HG02943 (cell line): ENCODE data around the gene TTBK1.

Experiments used
- ATAC-seq: cut with Tn5 transposase; IDR thresholded peaks from one replicate; pipeline ENCODE4 v1.9.1; 2021; ENCODE audit warnings: mild to moderate bottlenecking, low read depth, moderate library complexity; ENCODE audit not compliant: unreplicated experiment

The TTBK1 gene

DNA sequence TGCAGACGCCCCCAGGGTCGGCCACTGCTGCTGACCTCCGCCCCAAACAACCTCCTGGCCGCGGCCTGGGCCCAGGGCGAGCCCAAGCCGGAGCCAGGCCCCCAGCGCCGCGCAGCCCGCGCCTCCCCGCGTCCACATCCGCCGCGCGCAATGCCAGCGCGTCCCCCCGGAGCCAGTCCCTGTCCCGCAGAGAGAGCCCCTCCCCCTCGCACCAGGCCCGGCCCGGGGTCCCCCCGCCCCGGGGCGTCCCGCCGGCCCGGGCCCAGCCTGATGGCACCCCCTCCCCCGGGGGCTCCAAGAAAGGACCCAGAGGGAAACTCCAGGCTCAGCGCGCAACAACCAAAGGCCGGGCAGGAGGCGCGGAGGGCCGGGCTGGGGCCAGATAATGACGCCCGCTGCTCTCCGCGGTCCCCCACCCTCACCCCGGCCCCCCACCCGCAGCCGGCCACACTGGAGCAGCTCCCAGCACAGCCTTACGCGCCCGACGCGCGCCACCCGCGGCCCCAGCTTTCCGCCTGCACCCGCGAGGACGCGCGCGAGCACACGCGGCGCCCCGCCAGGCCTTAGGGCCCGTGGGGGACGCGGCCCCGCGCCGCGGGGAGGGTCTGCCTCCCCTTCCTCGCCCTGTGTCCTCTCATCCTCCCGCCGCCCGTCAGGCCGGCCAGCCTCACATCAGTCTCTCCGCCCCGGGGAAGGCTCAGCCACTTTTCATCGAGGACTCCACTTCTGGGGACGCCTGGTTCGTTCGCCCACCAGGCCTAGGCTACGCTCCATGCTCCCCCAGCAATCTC is 41.9 kb downstream of the TTBK1 start:
- ATAC-seq, result no peak

DNA sequence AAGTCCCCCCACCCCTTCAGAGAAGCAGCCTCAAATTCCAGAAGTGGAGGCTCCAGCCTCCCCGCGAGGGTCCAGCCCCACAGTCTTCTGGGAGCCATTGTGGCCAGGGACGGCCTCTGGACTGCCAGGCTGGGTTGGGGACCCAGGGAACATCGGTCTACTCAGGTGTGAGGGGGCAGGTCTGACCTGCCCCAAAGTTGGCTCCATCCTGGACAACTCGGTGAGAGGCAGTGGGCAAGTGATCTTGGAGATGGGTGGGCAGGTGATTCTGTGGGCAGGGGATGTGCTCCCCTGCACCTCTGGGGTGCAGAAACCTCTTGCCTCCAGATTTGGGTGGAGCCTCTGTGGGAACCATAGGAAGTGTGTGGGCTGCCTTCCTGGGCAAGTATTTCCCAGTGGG is 42.6 kb downstream of the TTBK1 start:
- no peak for ATAC-seq

DNA sequence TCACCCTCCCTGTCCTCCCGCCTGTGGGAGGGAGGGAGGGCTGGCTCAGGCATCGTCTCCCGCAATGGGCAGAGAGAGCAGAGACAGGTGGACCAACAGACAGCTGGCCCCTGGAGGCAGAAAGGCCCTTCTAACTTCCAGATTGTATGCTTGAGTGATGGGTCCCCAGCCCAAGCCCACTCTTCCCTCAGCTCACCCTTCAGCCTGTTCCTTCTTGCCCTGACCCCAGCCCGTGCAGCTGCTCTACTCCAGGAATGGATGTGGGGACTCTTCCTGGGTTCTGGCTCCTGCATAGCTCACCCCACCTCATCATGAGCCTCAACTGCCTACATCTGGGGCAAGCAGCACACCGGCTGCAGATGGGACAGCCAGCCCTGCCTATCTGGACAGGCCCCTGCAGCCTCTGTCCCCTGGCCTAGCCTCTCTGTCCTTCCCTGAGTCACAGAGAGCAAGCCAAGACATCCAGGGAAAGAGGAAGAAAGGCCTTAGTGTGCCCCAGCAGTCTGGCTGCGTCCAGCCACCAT is 43.2 kb downstream of the TTBK1 start:
- ATAC-seq, result no peak

DNA sequence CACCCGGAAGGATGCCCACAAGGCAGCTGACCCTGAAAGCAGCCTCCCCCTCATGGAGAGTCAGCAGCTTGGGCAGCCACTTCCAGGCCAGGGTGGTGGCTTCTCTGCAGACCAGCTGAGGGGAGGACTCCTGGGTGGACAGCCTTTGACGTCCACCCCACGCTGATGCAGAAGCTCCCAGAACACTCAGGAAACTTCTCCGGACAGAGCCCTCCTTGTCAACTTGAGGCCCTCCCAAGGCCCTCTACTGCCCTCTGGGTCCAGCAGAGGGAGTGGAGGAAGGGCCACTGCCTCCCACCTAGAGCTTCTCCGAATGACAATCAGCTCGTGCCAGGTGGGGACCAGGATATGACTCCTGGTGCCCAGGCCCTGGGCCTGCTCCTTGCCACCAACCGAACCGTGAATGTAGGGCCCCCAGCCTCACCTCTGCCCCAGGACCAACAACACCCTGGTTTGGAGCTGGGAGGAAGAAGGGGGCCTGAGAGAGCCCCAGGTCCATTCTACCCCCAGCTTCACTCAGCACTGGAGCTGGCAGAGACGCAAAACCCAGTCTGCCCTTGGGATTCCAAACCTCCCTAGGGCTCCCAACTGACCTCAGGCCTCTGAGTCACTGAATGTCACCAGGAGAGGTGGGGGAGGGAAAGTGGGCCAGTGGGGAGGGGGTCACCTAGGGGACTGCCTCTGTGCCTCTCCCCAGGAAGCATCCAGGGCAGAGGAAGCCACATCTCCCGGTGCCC is 43.9 kb downstream of the TTBK1 start:
- no peak for ATAC-seq

DNA sequence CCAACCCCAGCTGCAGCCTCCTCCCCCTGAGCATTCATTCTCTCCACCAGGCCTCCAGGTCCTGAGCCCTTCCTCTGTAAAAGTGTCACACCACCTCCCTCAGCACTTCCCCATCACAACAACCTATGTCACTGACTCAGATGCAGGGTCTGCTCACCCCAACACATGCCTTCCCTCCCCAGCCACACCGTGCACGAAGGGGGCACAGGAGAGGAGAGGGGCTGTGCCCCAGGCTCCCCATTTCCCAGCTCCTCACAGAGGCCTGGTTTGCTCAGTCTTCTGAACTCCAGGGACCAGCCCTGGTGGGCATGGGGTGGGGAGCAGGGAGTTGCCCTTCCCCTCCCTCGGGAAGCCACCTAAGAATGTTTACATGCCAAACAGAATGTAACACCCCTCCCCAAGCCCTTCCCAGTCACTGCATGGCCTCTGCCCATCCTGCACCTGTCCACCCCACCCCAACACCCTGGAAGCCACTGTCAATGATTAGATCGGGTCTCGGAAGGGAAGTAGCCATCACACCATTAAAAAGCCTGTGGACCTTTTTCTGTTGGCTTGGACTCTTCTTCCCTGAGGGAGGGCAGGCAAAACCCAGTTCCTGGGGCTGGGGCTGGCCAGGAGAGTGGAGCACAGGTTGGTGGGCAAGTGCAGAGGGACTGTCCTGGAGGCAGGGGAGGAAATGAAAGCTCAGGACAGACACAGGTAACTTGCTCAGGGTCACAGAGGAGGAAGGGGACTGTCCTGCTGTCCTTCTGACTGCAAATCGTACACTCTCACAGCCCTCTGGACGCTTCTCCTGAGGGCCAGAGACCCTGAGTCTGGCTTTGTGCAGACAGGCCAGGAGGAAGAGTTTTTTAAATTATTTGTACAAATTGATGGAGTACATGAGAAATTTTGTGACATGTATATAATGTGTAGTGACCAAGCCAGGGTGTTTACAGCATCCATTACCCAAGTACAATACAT is 44.7 kb downstream of the TTBK1 start:
- ATAC-seq, result no peak

DNA sequence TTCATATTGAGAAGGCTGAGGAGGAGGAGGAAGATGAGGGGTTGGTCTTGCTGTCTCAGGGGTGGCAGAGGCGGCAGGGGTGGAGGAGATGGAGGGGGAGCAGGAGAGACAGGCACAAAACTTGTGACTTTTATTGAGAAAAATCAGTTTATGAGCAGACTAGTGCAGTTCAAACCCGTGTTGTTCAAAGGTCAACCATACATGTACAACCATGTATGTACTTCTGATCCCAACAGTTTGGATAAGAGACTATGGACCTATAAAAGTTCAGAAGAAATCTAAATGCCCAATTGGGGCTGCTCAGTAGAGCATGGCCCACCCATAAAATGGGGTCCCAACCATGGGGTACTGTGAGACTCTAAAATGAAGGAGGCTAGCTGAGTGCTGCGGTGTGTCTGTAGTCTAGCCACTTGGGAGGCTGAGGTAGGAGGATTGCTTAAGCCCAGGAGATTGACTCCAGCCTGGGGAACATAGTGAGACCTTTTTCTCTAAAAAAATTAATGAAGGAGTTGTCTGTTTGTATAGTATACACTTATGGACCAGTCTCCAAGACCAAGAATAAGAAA is 47.1 kb downstream of the TTBK1 start:
- ATAC-seq, result no peak

DNA sequence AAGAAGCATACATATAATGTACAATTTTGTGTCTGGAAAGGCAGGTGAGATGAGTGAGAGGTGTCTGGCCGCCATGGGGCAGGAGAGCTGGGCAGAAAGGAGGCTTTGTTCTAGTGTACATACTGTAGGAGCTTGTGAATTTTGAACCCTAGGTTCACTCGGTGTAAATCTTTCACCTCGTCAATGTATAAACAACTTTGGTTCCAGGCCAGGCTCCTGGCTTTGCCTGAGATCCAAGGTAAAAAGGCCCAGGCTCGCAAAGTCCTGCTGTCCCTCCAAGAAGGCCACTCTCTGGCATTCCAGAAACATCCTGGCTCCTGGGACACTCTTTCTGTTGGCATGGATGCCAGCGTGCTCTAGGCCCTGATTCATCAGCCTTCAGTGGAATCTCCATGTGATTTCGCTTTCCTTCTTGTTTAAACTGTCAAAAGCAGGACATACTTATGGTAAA is 47.6 kb downstream of the TTBK1 start:
- no peak for ATAC-seq

DNA sequence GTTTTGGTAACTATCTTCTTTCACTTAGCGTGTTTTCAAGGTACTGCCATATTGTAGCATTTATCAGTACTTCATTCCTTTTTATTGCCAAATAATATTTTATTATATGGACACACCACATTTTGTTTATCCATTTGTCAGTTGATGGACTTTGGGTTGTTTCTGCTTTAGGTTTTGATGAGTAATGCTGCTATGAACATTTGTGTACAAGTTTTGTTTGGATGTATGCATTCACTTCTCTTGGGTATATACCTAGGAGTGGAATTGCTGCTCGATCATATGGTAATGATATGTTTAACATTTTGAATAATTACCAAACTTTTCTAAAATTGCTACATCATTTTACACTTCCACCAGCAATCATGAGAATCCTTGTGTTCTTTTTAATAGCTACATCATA is 48.4 kb downstream of the TTBK1 start:
- ATAC-seq, result no peak

DNA sequence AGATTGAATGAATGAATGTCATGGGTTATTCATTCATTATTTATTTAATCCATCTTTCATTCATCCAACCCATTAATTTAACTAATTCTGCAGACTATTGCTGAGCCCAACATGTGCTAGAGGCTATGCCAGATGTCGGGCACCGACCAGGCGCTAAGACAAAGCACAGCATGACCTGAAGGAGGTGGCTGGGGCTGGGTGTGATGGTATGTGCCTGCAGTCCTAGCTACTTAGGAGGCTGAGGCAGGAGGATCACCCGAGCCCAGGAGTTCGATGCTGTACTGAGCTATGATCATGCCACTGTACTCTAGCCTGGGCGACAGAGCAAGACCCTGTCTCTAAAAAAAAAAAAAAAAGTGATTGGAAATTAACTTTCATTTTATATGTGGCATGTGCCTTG is 49.1 kb downstream of the TTBK1 start:
- ATAC-seq, result no peak

DNA sequence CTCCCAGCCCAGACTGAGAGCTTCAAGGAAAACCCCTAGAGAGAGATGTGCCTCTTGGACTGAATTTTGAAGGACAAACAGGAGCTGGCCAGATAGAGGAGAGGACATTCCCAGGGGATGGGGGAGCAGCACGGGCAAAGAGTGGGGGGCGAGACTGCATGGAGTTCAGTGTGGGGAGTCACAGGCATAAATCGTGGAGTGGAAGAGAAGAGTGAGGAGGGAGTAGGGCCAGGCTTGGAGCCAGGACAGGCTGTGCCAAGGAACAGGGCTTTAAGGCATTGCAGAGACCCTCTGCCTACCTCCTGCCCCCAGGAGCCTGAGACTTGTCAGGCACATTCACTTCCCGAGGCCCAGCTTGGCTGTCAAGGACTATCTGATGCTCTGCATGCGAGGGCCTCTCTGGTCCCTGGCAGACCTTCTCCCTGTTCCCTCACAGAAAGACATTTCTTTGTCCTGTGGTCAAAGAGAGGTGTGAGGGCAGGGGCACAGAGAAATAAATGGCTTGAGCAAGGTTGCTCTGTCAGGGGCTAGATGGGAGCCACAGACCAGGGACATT is 49.6 kb downstream of the TTBK1 start:
- no peak for ATAC-seq

DNA sequence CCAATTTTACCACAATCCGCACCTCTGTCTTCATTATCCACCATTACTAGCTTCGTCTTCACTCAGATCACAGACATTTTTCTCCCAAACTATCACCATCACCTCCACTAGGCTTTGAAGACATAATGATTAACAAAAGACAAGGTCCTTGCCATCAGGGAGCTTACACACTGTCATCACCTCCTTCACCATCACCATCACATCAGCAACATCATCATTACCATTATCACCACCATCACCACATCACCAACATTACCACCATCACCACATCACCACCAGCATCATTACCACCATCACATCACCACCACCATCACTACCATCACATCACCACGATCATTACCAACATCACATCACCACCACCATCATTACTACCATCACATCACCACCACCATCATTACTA is 50.4 kb downstream of the TTBK1 start:
- no peak for ATAC-seq

DNA sequence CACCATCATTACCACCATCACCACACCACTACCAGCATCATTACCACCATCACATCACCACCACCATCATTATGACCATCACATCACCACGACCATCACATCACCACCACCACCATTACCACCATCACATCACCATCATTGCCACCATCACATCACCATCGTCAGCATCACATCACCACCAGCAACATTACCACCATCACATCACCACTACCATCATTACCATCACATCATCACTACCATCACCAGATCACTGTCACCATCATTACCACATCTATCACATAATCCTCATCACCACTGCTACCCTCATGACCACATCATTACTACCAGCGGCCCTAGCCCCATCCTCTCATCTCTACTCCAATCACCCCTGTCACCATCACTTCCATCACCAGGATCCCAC is 51.3 kb downstream of the TTBK1 start:
- ATAC-seq, result no peak

DNA sequence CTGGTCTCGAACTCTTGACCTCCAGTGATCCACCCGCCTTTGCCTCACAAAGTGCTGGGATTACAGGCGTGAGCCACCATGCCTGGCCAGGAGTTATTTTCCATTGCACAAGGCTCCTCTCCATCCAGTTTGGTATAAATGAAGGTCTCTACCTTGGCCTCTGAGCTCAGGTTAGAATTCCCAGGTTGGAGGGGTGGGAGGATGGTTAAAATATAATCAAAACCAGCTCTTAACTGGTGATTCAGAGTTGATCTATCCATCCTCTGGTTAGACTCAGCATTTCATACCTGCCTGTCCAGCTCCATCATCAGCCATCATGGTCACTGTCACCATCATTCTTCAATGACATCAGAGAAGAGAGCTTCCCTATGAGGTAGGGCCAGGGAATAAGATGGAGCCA is 52.2 kb downstream of the TTBK1 start:
- no peak for ATAC-seq

DNA sequence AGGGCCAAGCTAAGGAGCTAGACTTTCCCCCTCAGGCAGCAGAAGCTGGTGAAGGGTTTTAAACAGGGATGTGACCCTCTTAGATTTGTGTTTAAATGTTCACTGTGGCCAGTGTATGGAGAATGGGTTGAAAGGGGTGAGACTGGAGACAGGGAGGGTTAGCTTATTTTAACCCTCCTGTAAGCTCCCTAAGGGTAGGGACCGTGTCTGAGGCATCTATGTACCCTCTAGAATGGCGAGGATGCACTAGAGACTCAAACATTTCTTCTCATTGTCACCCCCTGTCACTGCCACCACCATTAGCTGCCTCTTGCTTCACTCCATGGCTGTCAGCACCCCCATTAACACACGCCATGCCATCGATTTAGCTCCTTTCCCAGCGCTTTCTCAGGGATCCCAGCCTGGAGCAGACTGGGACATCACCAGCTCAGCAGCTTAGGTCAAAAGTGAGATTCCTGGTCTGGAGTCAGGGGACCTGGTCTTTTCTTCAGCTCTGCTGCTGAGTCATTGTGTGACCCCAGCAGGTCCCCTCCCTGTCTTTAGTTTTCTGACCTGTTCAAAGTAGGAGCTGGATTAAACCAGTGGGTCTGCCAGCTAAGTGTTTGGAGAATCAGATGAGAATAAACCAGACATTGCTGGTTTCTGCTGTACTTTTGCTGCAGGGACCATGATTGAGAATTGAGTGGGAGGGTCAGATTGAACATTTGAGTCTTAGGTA is 53.7 kb downstream of the TTBK1 start:
- ATAC-seq, result no peak

DNA sequence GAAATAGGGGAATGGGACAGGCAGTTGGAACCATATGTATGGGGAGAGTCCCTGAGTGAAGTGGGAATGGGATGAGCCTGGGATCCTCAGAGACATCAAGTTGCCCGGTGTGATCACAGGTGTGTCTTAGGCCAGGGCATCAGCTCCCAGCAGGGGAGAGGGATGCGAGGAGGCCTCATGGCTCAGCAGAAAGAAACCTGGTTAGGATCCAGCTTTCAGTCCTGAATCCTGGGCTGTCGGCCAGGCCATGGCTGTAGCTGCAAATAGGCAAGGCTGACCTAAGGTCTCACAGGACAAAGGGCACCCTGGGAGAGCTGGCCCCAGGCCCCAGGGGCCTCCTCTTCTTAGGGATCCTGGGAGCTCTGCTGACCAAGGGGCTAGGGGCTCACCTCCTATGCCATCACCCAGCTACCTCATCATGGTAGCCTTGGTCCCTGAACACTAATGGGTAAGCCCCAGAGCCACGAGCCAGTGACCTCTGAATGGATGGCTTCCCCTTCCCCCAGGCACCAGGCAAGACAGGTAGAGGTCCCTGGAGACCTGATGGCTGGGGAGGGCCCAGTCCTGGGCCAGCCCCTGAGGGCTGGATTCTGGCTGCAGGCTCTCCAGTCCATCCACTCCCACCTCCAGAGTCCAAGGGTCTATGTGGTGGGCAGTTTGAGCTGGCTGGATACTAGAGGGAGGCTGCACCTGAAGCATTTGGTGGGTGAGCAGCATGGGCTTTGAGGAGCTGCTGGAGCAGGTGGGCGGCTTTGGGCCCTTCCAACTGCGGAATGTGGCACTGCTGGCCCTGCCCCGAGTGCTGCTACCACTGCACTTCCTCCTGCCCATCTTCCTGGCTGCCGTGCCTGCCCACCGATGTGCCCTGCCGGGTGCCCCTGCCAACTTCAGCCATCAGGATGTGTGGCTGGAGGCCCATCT is 54.6 kb downstream of the TTBK1 start, which contains the start of gene SLC22A7:
SLC22A7 (plus strand) TSS at position 617 of the 921 bp plus-strand sequence; CDS start at position 716, 99 bp downstream.
- no peak for ATAC-seq

DNA sequence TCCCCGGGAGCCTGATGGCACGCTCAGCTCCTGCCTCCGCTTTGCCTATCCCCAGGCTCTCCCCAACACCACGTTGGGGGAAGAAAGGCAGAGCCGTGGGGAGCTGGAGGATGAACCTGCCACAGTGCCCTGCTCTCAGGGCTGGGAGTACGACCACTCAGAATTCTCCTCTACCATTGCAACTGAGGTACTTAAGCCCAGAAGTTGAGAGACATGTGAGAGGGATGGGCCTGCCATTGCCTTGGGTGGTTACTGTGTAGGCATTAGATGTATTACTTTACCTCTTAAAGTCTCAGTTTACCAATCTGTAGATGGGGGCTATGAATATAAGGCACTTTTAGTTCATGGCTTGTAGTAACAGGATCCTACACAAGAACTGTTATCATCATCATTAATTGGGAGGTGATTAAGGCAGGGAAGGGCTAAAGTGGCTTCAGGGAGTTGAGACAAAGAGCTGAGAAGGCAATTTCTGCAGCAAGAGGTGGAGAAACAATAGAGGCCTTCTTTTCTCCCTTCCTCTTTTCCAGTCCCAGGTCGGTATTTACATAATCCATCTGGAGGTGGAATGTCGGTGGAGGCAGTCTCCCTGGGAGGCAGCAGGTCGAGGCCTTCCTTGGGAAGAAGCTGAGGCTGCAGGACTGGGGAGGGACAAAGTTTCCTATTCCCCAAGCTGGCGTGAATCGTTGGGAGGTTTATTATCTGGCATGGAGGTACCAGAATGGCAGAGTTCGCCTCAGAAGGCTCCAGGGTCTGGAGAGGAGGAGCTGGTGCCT is 55.5 kb downstream of the TTBK1 start:
- no peak for ATAC-seq
